Neuronal stem cell (in vitro differentiated cells): ENCODE measurements around the gene KCNS1.

Experiments
- DNase-seq: peaks from one replicate; pipeline ENCODE4 v3.0.0-alpha.2; 2013; ENCODE audit warnings: low spot score
- H2AFZ ChIP-seq: one replicate; pipeline ENCODE4 v1.6.1; 2013; ENCODE audit warnings: mild to moderate bottlenecking, low read length, inconsistent platforms
- H2AK5ac ChIP-seq: 2 replicates; pipeline ENCODE4 v1.6.1; 2013; ENCODE audit warnings: low read depth, mild to moderate bottlenecking, inconsistent platforms, low read length, moderate library complexity, mixed read lengths
- H2BK120ac ChIP-seq: 2 replicates; pipeline ENCODE4 v1.6.1; 2013; ENCODE audit warnings: low read depth, mild to moderate bottlenecking, inconsistent platforms, low read length, moderate library complexity, mixed read lengths
- H2BK12ac ChIP-seq: one replicate; pipeline ENCODE4 v1.6.1; 2013; ENCODE audit warnings: low read length, inconsistent platforms
- H2BK15ac ChIP-seq: 2 replicates; pipeline ENCODE4 v1.6.1; 2013; ENCODE audit warnings: mild to moderate bottlenecking, low read length, inconsistent platforms, mixed read lengths
- H2BK5ac ChIP-seq: one replicate; pipeline ENCODE4 v1.6.1; 2013; ENCODE audit warnings: inconsistent platforms, mild to moderate bottlenecking, low read length, moderate library complexity
- H3K14ac ChIP-seq: one replicate; pipeline ENCODE4 v1.6.1; 2013; ENCODE audit warnings: low read length, inconsistent platforms
- H3K18ac ChIP-seq: 2 replicates; pipeline ENCODE4 v1.6.1; 2013; ENCODE audit warnings: low read length, inconsistent platforms
- H3K23ac ChIP-seq: 2 replicates; pipeline ENCODE4 v1.6.1; 2013; ENCODE audit warnings: low read depth, mild to moderate bottlenecking, mixed read lengths, low read length, inconsistent platforms; ENCODE audit not compliant: poor library complexity
- H3K27ac ChIP-seq: replicated peaks from 3 replicates; pipeline ENCODE4 v1.5.1; 2013; ENCODE audit warnings: low read length, inconsistent platforms
- H3K27me3 ChIP-seq, 3 experiments: 2 replicates each; pipeline ENCODE4 v1.6.1; 2013; ENCODE audit warnings: low read length in 3 of 3, mild to moderate bottlenecking in 2 of 3, inconsistent platforms in 1 of 3, low read depth in 1 of 3, mixed read lengths in 1 of 3, moderate library complexity in 1 of 3; ENCODE audit not compliant: control insufficient read depth in 3 of 3, insufficient read depth in 3 of 3
- H3K36me3 ChIP-seq, 2 donors: replicated peaks in 1 of 2; 2 replicates each; pipeline ENCODE4 v1.6.1; 2013; ENCODE audit warnings: low read length in 2 of 2; ENCODE audit not compliant: control insufficient read depth in 2 of 2, insufficient read depth in 2 of 2
- H3K4ac ChIP-seq: 2 replicates; pipeline ENCODE4 v1.6.1; 2013; ENCODE audit warnings: inconsistent platforms, mild to moderate bottlenecking, low read length, moderate library complexity
- H3K4me1 ChIP-seq, 2 donors: 1 replicate in 1 of 2; 2 replicates in 1 of 2; pipeline ENCODE4 v1.6.1; 2013; ENCODE audit warnings: low read length in 2 of 2, low read depth in 1 of 2; ENCODE audit not compliant: control insufficient read depth in 2 of 2, insufficient read depth in 1 of 2
- H3K4me2 ChIP-seq: one replicate; pipeline ENCODE4 v1.6.1; 2013; ENCODE audit warnings: mild to moderate bottlenecking, low read length, inconsistent platforms; ENCODE audit not compliant: insufficient read depth, poor library complexity, severe bottlenecking
- H3K4me3 ChIP-seq, 2 donors: 2 replicates each; pipeline ENCODE4 v1.5.1; 2013; ENCODE audit warnings: low read length in 2 of 2, mild to moderate bottlenecking in 2 of 2, inconsistent platforms in 1 of 2, moderate library complexity in 1 of 2
- H3K79me1 ChIP-seq: one replicate; pipeline ENCODE4 v1.6.1; 2013; ENCODE audit warnings: low read depth, mild to moderate bottlenecking, inconsistent platforms, low read length, moderate library complexity
- H3K9ac ChIP-seq: one replicate; pipeline ENCODE4 v1.6.1; 2013; ENCODE audit warnings: mild to moderate bottlenecking, low read depth, low read length, inconsistent platforms; ENCODE audit not compliant: poor library complexity
- H3K9me3 ChIP-seq, 2 donors: replicated peaks in 1 of 2; 2 replicates each; pipeline versions ENCODE3 to v1.6.1; 2013; ENCODE audit warnings: low read length in 2 of 2, mild to moderate bottlenecking in 2 of 2, inconsistent platforms in 1 of 2, low read depth in 1 of 2, mixed read lengths in 1 of 2, moderate library complexity in 1 of 2; ENCODE audit not compliant: control insufficient read depth in 2 of 2, insufficient read depth in 1 of 2
- H4K8ac ChIP-seq: one replicate; pipeline ENCODE4 v1.6.1; 2013; ENCODE audit warnings: low read depth, mild to moderate bottlenecking, inconsistent platforms, low read length, moderate library complexity
- H4K91ac ChIP-seq: one replicate; pipeline ENCODE4 v1.6.1; 2013; ENCODE audit warnings: low read length, low read depth, mild to moderate bottlenecking, inconsistent platforms; ENCODE audit not compliant: poor library complexity
- WGBS, 2 donors: extraction: QIAGEN DNeasy Blood & Tissue Kit; methylation state at CpG; one replicate each; pipeline ENCODE4 v1.1.7; 2013; ENCODE audit warnings: missing lambda C conversion rate in 2 of 2, mixed read lengths in 1 of 2; ENCODE audit not compliant: insufficient read length in 2 of 2, insufficient replicate concordance in 1 of 2; ENCODE audit errors: extremely low coverage in 2 of 2; 5-methylcytosine and 5-hydroxymethylcytosine counted together

The KCNS1 gene

DNA sequence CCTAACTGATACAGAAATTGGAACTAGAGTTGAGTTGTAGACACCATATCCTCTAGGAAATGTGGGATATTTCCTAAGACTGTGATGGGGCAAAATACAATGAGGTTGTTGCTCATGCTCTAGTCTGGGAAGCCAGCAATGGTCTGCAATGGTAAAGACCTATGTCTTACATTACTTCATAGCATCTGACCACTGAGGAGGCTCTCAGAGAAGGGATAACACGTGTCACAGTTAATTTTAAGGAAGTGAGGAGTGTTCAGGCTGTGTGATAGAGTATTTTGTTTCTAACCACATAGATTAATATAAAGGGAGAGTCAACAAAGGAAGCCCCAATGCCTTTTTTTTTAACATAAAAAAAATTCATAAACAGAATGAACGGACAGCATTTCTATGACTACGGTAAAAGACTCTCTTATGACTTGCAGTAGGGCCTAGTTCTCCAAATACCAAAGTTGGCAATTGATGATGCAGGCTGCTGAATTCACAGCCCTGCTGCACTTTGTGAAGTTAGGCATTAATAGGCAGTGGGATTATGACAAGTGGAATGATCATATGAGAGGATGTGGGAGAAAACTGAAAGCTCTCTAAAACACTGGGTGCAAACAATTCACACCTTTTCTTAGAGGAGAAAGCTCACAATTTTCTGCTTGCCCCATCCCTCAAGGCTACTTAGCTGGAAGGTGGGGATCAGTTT lies 13.7 kb downstream of the KCNS1 start:
- Histone ChIP-seq H2BK12ac (no peak overlapping the region), H3K4me2 (no peak overlapping the region), H4K8ac (no peak overlapping the region), H3K18ac (no peak overlapping the region), H2AFZ (no peak overlapping the region), H3K36me3 (peaks cover 0 to 8% of the 10 kb centered on the region in 2 donors), H4K91ac (no peak overlapping the region), H3K9me3 (peaks cover 3 to 9% of the 10 kb centered on the region in 2 donors), H3K79me1 (no peaks in the 10 kb centered on the region), H2BK5ac (no peak overlapping the region), H2BK15ac (no peak overlapping the region), H2BK120ac (no peak overlapping the region), H3K9ac (no peak overlapping the region), H3K27me3 (no peaks in the 10 kb centered on the region), H3K23ac (no peak overlapping the region), H2AK5ac (no peak overlapping the region), H3K27ac (no peak overlapping the region), H3K14ac (no peak overlapping the region), H3K4me1 (no peaks in the 10 kb centered on the region), H3K4me3 (no peak overlapping the region), H3K4ac (no peak overlapping the region)
- WGBS, 2 donors, result no CpG with 5 or more reads among the region's 3 CpGs
- DNase-seq, result no peak

DNA sequence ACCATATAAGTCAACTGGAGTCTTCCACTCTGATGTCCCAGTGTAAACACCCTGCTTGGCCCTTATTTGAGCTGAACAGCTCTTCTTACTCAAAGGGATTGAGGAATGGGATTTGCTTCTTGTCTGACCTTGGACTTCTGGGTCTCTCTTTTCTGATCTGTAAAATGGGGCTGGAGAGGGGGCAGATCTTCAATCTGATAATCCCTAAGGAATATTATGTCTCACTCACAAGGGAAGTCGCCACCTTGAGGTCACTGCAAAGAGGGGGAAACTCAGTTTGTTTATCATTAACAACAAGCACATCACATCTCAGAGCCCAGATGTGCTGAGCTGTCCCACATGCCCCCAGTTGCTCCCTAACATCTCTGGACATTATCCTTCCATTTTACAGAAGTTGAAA lies 15.1 kb downstream of the KCNS1 start:
- no peak overlapping the region for H2AFZ ChIP-seq
- H2BK12ac ChIP-seq, result no peak overlapping the region
- peaks cover 3 to 10% of the 10 kb centered on the region in 2 donors for H3K9me3 ChIP-seq
- DNase-seq, result no peak
- H2BK5ac ChIP-seq, result no peak overlapping the region
- H3K9ac ChIP-seq, result no peak overlapping the region
- H4K91ac ChIP-seq, result no peak overlapping the region
- no CpG with 5 or more reads among the region's 1 CpG for WGBS, 2 donors
- H3K4me3 ChIP-seq, result no peak overlapping the region
- no peak overlapping the region for H3K27ac ChIP-seq
- H3K4me2 ChIP-seq, result no peak overlapping the region
- H3K36me3 ChIP-seq, result peaks cover 2 to 20% of the 10 kb centered on the region in 2 donors
- H3K18ac ChIP-seq, result no peak overlapping the region
- H2BK15ac ChIP-seq, result no peak overlapping the region
- H3K79me1 ChIP-seq, result no peaks in the 10 kb centered on the region
- H3K4ac ChIP-seq, result no peak overlapping the region
- no peaks in the 10 kb centered on the region for H3K4me1 ChIP-seq
- no peak overlapping the region for H3K23ac ChIP-seq
- H2BK120ac ChIP-seq, result no peak overlapping the region
- H3K27me3 ChIP-seq, result no peaks in the 10 kb centered on the region
- no peak overlapping the region for H3K14ac ChIP-seq
- H2AK5ac ChIP-seq, result no peak overlapping the region
- no peak overlapping the region for H4K8ac ChIP-seq

DNA sequence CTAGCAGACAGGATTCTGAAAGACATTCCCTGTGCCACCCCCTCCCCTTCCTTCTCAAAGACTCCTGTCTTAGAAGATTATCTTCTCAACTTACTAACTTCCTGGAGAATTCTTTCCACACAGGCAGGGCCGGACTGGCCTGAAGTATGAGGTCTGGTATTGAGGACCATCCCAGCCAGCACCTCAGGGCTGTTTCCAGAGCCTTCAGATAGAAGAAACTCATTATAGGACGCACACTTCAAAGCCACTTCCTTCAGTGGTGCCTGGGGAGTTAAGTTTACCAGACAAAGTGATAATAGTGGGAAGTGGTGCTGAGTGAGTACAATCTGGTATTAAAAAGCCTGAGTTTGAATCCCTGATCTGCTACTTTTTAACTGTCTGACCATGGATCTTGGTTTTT lies 15.6 kb downstream of the KCNS1 start:
- no peak overlapping the region for H2AK5ac ChIP-seq
- H3K4me1 ChIP-seq, result no peaks in the 10 kb centered on the region
- H2BK12ac ChIP-seq, result no peak overlapping the region
- no CpG with 5 or more reads among the region's 2 CpGs for WGBS, 2 donors
- H3K9me3 ChIP-seq, result peaks cover 3 to 10% of the 10 kb centered on the region in 2 donors
- DNase-seq, result no peak
- H3K18ac ChIP-seq, result no peak overlapping the region
- H3K9ac ChIP-seq, result no peak overlapping the region
- no peak overlapping the region for H3K4me2 ChIP-seq
- no peak overlapping the region for H4K91ac ChIP-seq
- no peak overlapping the region for H3K14ac ChIP-seq
- H3K27me3 ChIP-seq, result no peaks in the 10 kb centered on the region
- H3K4me3 ChIP-seq, result no peak overlapping the region
- no peak overlapping the region for H2BK120ac ChIP-seq
- H2BK15ac ChIP-seq, result no peak overlapping the region
- H3K4ac ChIP-seq, result no peak overlapping the region
- no peak overlapping the region for H2BK5ac ChIP-seq
- H3K27ac ChIP-seq, result no peak overlapping the region
- H3K23ac ChIP-seq, result no peak overlapping the region
- peaks cover 3 to 26% of the 10 kb centered on the region in 2 donors for H3K36me3 ChIP-seq
- H4K8ac ChIP-seq, result no peak overlapping the region
- H2AFZ ChIP-seq, result no peak overlapping the region
- H3K79me1 ChIP-seq, result no peaks in the 10 kb centered on the region

DNA sequence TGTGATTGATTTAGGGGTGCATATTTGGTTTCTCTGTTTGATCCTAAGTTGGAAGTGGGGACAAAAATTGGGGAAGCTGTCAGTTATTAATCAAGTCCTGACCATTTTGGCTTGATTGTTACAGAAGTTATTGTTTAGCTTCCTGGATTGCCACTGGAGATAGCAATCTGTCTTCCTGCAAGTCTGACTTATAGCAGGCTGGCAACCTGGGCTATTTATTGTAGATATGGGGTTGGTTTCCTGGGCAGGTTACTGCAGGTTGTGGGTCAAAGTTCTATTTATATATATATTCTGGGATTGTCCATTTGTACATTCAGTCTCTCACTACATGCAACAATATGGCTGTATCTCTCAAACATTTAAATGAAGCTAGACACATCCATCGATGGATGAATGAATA lies 17.8 kb downstream of the KCNS1 start:
- Histone ChIP-seq H2BK120ac (no peak overlapping the region), H3K36me3 (peaks cover 6 to 41% of the 10 kb centered on the region in 2 donors), H3K18ac (no peak overlapping the region), H3K27ac (no peak overlapping the region), H2BK12ac (no peak overlapping the region), H3K4ac (no peak overlapping the region), H3K27me3 (no peaks in the 10 kb centered on the region), H2AFZ (no peak overlapping the region), H3K79me1 (no peaks in the 10 kb centered on the region), H3K4me3 (no peak overlapping the region), H2AK5ac (no peak overlapping the region), H3K23ac (no peak overlapping the region), H2BK15ac (no peak overlapping the region), H4K8ac (no peak overlapping the region), H2BK5ac (no peak overlapping the region), H4K91ac (no peak overlapping the region), H3K4me1 (no peaks in the 10 kb centered on the region), H3K9ac (no peak overlapping the region), H3K4me2 (no peak overlapping the region), H3K9me3 (peaks cover 3 to 10% of the 10 kb centered on the region in 2 donors), H3K14ac (no peak overlapping the region)
- WGBS, 2 donors, result no CpG with 5 or more reads among the region's 1 CpG
- DNase-seq, result no peak
